ENCODE measurements around the gene USP49.
"Not testable (repeated sequence)": the region's sequence is repeated elsewhere in the genome, so short reads cannot be mapped to it uniquely, and the experiment has no call there.

Gene USP49

GRCh38 chr6:41770381-41771057 is 124.7 kb downstream of the USP49 start:
- DNase-seq (no peak), ATAC-seq (no peak)
- Mint-ChIP-seq H3K4me3 (no peak overlapping the region), H3K27ac (no peak overlapping the region), H3K4me1 (peaks cover 17% of the 10 kb centered on the region), H3K27me3 (no peaks in the 10 kb centered on the region), H3K9me3 (no peaks in the 10 kb centered on the region)

- no peaks in the 10 kb centered on the region for H3K27me3 Mint-ChIP-seq
- no peak overlapping the region for H3K4me3 Mint-ChIP-seq
- DNase-seq (no peak), ATAC-seq (no peak)
- no peaks in the 10 kb centered on the region for H3K9me3 Mint-ChIP-seq
- peaks cover 17% of the 10 kb centered on the region for H3K4me1 Mint-ChIP-seq
- H3K27ac Mint-ChIP-seq = peak overlapping the region in 1 of 2 donors; percentile 57
Measured at GRCh38 chr6:41769376-41769775, 125.8 kb downstream of the USP49 start.

- DNase-seq = no peak
- peak overlapping the region in 1 of 2 donors; percentile 12 for H3K4me3 Mint-ChIP-seq
- ATAC-seq = peak; percentile 50
- peaks cover 17% of the 10 kb centered on the region for H3K4me1 Mint-ChIP-seq
- H3K27ac Mint-ChIP-seq = peak overlapping the region; percentile 42 to 90
- H3K9me3 Mint-ChIP-seq = no peaks in the 10 kb centered on the region
- H3K27me3 Mint-ChIP-seq = no peaks in the 10 kb centered on the region
Measured at GRCh38 chr6:41768545-41769308, 126.4 kb downstream of the USP49 start.

GRCh38 chr6:41767112-41767833 is 127.9 kb downstream of the USP49 start:
- no peak overlapping the region for H3K4me3 Mint-ChIP-seq
- no peaks in the 10 kb centered on the region for H3K9me3 Mint-ChIP-seq
- no peak for ATAC-seq
- no peak for DNase-seq
- H3K27ac Mint-ChIP-seq = peak overlapping the region in 1 of 2 donors; percentile 62
- H3K4me1 Mint-ChIP-seq = peaks cover 17% of the 10 kb centered on the region
- no peaks in the 10 kb centered on the region for H3K27me3 Mint-ChIP-seq

- H3K4me3 Mint-ChIP-seq, DNase-seq, H3K27me3 Mint-ChIP-seq, H3K9me3 Mint-ChIP-seq, ATAC-seq: not testable (repeated sequence)
- H3K4me1 Mint-ChIP-seq = peaks cover 17% of the 10 kb centered on the region
- peak overlapping the region in 1 of 2 donors; percentile 3 for H3K27ac Mint-ChIP-seq
Measured at GRCh38 chr6:41766043-41766664, 129.0 kb downstream of the USP49 start.

- ATAC-seq (no peak), DNase-seq (no peak)
- Mint-ChIP-seq H3K4me3 (no peak overlapping the region), H3K4me1 (peaks cover 6% of the 10 kb centered on the region), H3K9me3 (no peaks in the 10 kb centered on the region), H3K27ac (peak overlapping the region in 1 of 2 donors; percentile 62), H3K27me3 (no peaks in the 10 kb centered on the region)
Measured at GRCh38 chr6:41763470-41763869, 131.7 kb downstream of the USP49 start.

GRCh38 chr6:41759905-41760579 is 135.1 kb downstream of the USP49 start:
- no peaks in the 10 kb centered on the region for H3K27me3 Mint-ChIP-seq
- no peaks in the 10 kb centered on the region for H3K9me3 Mint-ChIP-seq
- no peak overlapping the region for H3K27ac Mint-ChIP-seq
- H3K4me1 Mint-ChIP-seq = peaks cover 11% of the 10 kb centered on the region
- DNase-seq (no peak), ATAC-seq (no peak)
- H3K4me3 Mint-ChIP-seq = no peak overlapping the region

GRCh38 chr6:41759106-41759904 is 135.9 kb downstream of the USP49 start:
- H3K27ac Mint-ChIP-seq = no peak overlapping the region

GRCh38 chr6:41758641-41759035 is 136.5 kb downstream of the USP49 start:
- H3K4me1 Mint-ChIP-seq = peaks cover 11% of the 10 kb centered on the region
- H3K27ac Mint-ChIP-seq = no peak overlapping the region
- H3K9me3 Mint-ChIP-seq = no peaks in the 10 kb centered on the region
- no peak overlapping the region for H3K4me3 Mint-ChIP-seq
- DNase-seq = no peak
- peaks cover 7% of the 10 kb centered on the region for H3K27me3 Mint-ChIP-seq
- no peak for ATAC-seq

More at GRCh38 chr6:41759106-41759904, 135.9 kb downstream of the USP49 start:
- H3K4me3 Mint-ChIP-seq = no peak overlapping the region
- H3K4me1 Mint-ChIP-seq = peaks cover 11% of the 10 kb centered on the region
- DNase-seq (no peak), ATAC-seq (no peak)
- no peaks in the 10 kb centered on the region for H3K9me3 Mint-ChIP-seq
- peaks cover under 1% of the 10 kb centered on the region for H3K27me3 Mint-ChIP-seq

GRCh38 chr6:41757931-41758640 is 137.1 kb downstream of the USP49 start:
- Mint-ChIP-seq H3K27ac (peak overlapping the region in 1 of 2 donors; percentile 20), H3K27me3 (peaks cover 13% of the 10 kb centered on the region), H3K4me1 (peaks cover 11% of the 10 kb centered on the region), H3K4me3 (no peak overlapping the region), H3K9me3 (no peaks in the 10 kb centered on the region)
- no peak for ATAC-seq
- DNase-seq = no peak

GRCh38 chr6:41757271-41757670 is 137.9 kb downstream of the USP49 start:
- Mint-ChIP-seq H3K4me1 (peaks cover 11% of the 10 kb centered on the region), H3K4me3 (no peak overlapping the region), H3K27me3 (peaks cover 13% of the 10 kb centered on the region), H3K9me3 (no peaks in the 10 kb centered on the region), H3K27ac (no peak overlapping the region)
- no peak for DNase-seq
- no peak for ATAC-seq

- Mint-ChIP-seq H3K4me3 (no peak overlapping the region), H3K27me3 (peaks cover 13% of the 10 kb centered on the region), H3K27ac (no peak overlapping the region), H3K9me3 (no peaks in the 10 kb centered on the region), H3K4me1 (peaks cover 11% of the 10 kb centered on the region)
- ATAC-seq (peak; percentile 59), DNase-seq (no peak)
Measured at GRCh38 chr6:41756354-41756753, 138.8 kb downstream of the USP49 start.

- DNase-seq (no peak), ATAC-seq (no peak)
- H3K9me3 Mint-ChIP-seq = no peaks in the 10 kb centered on the region
- H3K4me1 Mint-ChIP-seq = peaks cover 11% of the 10 kb centered on the region
- H3K27ac Mint-ChIP-seq = no peak overlapping the region
- peaks cover 13% of the 10 kb centered on the region for H3K27me3 Mint-ChIP-seq
- H3K4me3 Mint-ChIP-seq = no peak overlapping the region
Measured at GRCh38 chr6:41755895-41756294, 139.3 kb downstream of the USP49 start.

GRCh38 chr6:41750374-41750773 is 144.8 kb downstream of the USP49 start:
- peaks cover 13% of the 10 kb centered on the region for H3K27me3 Mint-ChIP-seq
- ATAC-seq (no peak), DNase-seq (no peak)
- no peaks in the 10 kb centered on the region for H3K9me3 Mint-ChIP-seq
- H3K4me3 Mint-ChIP-seq = no peak overlapping the region
- no peaks in the 10 kb centered on the region for H3K4me1 Mint-ChIP-seq
- no peak overlapping the region for H3K27ac Mint-ChIP-seq
